GM12891 (cell line): ENCODE measurements around the gene CRIP1.
A peak's percentile ranks its signal among the peaks of the same experiment; 100 is the strongest.

Source experiments
- POLR2A ChIP-seq: IDR thresholded peaks from 2 replicates; pipeline ENCODE4 v1.6.1; 2011; ENCODE audit warnings: low read depth, low read length, control low read depth
- SPI1 ChIP-seq: IDR thresholded peaks from 2 replicates; pipeline ENCODE4 v1.6.1; 2011; ENCODE audit warnings: low read depth, low read length, control low read depth

GRCh38 chr14:105527826-105528585 lies 41.3 kb downstream of the CRIP1 start:
- no peak for TF ChIP-seq POLR2A
- 0 out of 2 replicates have a peak, but pooled peaks have one; percentile 5 for TF ChIP-seq SPI1
